GM19193 (cell line): ENCODE measurements around the gene GRM7.

ENCODE experiments used
- POLR2A ChIP-seq: IDR thresholded peaks from 4 replicates; pipeline ENCODE4 v1.6.1; 2011; ENCODE audit not compliant: insufficient read depth, insufficient read length; ENCODE audit errors: extremely low read depth

Gene GRM7

GRCh38 chr3:7657214-7658112, 796.5 kb downstream of the GRM7 start:
- no peak for TF ChIP-seq POLR2A

- no peak for TF ChIP-seq POLR2A
Observed at GRCh38 chr3:7658294-7658693, 797.4 kb downstream of the GRM7 start.

GRCh38 chr3:7659079-7659478, 798.2 kb downstream of the GRM7 start:
- no peak for TF ChIP-seq POLR2A

GRCh38 chr3:7663771-7664170, 802.9 kb downstream of the GRM7 start:
- TF ChIP-seq POLR2A = no peak

- no peak for TF ChIP-seq POLR2A
Observed at GRCh38 chr3:7667774-7668173, 806.9 kb downstream of the GRM7 start.

GRCh38 chr3:7669641-7670040, 808.7 kb downstream of the GRM7 start:
- TF ChIP-seq POLR2A = no peak

- no peak for TF ChIP-seq POLR2A
Observed at GRCh38 chr3:7678521-7678920, 817.6 kb downstream of the GRM7 start.

DNA sequence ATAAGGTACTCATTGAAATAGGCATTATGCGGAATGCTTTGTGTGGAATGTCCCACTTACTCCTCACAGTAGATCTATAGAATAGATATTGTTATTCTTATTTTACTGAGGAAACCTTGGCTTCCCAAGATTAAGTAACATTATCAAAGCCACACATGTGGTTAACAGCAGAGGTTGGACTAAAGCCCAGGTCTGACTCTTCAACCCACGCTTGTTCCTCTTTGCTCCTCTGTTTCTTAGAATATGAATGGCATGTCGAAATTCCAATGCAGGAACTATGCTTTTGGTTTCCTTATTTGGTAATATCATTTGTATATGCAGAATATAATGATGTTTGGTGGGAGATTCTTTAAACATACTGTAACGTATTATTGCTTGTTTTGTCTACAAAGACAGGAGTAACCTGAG, 821.9 kb downstream of the GRM7 start:
- TF ChIP-seq POLR2A = no peak

- TF ChIP-seq POLR2A = no peak
Observed at GRCh38 chr3:7683426-7683825, 822.5 kb downstream of the GRM7 start.

DNA sequence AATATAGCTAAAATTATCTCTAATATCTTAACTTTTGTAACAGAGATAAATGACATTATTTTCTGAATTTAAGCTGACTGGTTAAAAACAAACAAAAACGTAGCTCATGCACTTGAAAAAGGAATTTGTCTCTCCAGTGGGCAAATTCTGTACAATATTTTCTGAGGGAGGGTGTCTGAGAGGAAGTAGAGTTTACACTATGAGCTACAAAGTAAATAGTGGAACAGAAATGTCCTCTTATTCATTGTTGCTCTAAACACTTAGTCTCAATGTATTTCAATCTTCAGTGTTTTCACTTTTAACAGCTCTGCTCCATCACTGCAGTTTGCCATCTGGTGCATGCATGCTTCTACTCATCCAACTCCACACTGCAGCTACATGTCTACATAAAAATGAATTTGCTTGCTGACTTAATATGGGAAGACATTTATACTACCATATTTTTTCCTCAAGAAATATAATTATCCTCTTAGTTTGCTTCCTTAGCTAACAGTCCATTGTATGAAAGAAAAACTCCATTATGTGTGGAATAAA, 823.3 kb downstream of the GRM7 start:
- TF ChIP-seq POLR2A = no peak

- TF ChIP-seq POLR2A = no peak
Observed at GRCh38 chr3:7687428-7688147, 826.7 kb downstream of the GRM7 start.

DNA sequence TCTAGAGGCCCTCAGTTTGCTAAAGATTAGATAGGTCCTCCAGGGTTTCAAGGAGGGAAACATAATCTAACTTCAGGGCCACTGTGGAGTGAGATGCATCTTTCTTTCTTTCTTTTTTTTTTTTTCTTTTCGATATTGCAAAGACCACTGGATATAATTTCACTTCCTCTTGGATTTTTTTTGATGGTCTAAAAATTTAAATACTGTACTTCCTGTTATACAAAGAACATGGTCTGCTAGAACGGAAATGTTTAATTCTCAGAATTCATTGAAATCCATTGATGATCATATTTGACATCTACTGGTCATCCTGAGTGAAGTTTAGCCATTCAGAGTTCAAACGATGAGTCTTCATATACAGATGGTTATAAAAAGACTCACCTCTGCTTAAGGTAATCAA, 832.0 kb downstream of the GRM7 start:
- no peak for TF ChIP-seq POLR2A

DNA sequence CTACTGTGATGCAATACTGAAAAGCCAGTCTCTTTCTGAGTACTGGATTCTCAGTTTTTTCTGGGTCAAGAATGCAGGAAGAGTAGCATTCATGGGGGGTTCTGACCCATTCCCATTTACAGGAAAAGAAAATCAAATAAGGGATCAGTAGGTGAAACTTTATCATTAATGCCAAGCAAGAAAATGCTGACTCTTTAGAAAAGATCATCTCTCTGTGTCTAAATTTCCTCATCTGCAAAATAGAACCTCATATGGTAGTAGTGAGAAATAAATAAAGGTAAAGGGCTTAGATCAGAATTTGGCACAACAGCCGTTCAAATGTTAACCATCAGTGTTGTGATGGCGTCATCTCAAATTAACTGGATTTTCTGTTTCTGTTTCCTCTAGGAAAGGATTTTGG, 833.1 kb downstream of the GRM7 start:
- TF ChIP-seq POLR2A = no peak

DNA sequence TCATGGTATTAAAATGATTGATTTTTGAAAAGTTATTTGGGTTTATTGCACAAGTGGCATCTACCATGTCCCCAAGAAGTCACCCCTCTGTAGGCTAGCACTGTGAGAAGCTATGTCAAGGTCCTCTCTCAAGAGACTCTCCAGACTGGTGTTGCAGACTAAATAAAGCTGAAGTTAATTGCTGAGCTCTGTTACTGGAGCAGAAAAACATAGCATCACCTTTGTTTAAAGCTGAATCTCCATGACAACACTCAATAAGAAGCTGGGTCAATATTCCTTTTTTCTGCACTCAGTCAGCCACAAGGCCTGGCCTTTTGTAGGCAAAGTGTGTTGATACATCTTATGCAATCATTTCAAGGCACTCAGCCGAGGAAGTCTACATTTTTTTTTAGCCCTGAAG, 834.1 kb downstream of the GRM7 start:
- no peak for TF ChIP-seq POLR2A

DNA sequence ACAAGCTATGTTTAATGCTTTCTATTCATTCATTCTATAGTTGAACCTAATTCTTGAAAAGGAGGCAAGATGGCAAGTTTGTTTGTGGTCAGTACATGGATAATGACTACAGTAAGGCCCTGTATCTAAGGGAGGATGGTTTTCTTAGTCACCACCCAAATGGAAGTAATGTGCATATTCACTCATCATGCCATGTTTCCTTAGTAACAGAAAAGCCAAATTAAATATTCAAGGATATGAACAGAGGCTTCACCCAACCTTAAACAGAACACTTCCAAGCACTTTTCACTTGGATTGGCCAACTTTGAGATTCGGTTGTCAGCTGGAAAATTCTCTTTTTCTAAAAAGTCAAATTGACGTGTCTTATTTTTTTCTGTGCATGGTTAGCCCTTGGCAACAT, 835.4 kb downstream of the GRM7 start:
- no peak for TF ChIP-seq POLR2A

DNA sequence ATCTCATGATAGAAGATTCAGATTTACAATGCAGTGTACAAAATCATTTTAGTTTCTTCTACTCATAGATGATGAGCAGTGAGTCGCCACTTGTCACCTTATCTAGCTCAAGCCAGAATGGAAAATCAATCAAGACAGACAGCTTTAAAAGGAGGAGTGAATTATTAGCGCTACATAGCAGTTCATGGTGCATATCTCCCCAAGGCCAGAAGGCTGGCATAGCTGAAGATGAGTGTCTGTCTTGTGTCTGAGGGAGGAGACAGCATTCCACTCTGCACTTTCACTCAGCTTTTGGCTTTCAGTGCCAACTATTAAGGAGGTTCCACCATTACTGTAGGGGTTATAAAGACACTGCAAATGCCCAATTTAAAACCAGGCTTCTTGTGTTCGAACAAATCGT, 836.6 kb downstream of the GRM7 start:
- no peak for TF ChIP-seq POLR2A
